ENCODE data around the gene PHLDA1.

PHLDA1 gene

GRCh38 chr12:76023069-76023690 is 8.4 kb downstream of the PHLDA1 start:
- no peak for FAIRE-seq
- DNase-seq (ENCODE audit: insufficient read length, low spot score): no peak
- no peak for TF ChIP-seq POLR2AphosphoS5 (IDR thresholded peaks at IDR 0.05; ENCODE audit: low read depth, low read length)
- no peak for TF ChIP-seq TAF1 (IDR thresholded peaks at IDR 0.05; ENCODE audit: low read depth, low read length)
- TF ChIP-seq PAX5 (IDR thresholded peaks at IDR 0.05; ENCODE audit: insufficient read depth, low read length, severe bottlenecking): no peak
- TF ChIP-seq POU2F2 (IDR thresholded peaks at IDR 0.05; ENCODE audit: low read depth, low read length): no peak
- TF ChIP-seq SPI1 (IDR thresholded peaks at IDR 0.05; ENCODE audit: low read depth, low read length): no peak
- no peak for TF ChIP-seq POLR2A (IDR thresholded peaks at IDR 0.05; ENCODE audit: low read depth, low read length)

- TF ChIP-seq TAF1 (IDR thresholded peaks at IDR 0.05; ENCODE audit: low read depth, low read length): no peak
- no peak for TF ChIP-seq POLR2AphosphoS5 (IDR thresholded peaks at IDR 0.05; ENCODE audit: low read depth, low read length)
- no peak for TF ChIP-seq POLR2A (IDR thresholded peaks at IDR 0.05; ENCODE audit: low read depth, low read length)
- TF ChIP-seq SPI1 (IDR thresholded peaks at IDR 0.05; ENCODE audit: low read depth, low read length): no peak
- no peak for TF ChIP-seq POU2F2 (IDR thresholded peaks at IDR 0.05; ENCODE audit: low read depth, low read length)
- no peak for TF ChIP-seq PAX5 (IDR thresholded peaks at IDR 0.05; ENCODE audit: insufficient read depth, low read length, severe bottlenecking)
- no peak for FAIRE-seq
- no peak for DNase-seq (ENCODE audit: insufficient read length, low spot score)
Measured at GRCh38 chr12:76022506-76022905, 9.1 kb downstream of the PHLDA1 start.

- DNase-seq (ENCODE audit: insufficient read length, low spot score) (no peak), FAIRE-seq (peak; percentile 52)
Measured at GRCh38 chr12:76020731-76021672, 10.6 kb downstream of the PHLDA1 start.

GRCh38 chr12:76020281-76020680 is 11.3 kb downstream of the PHLDA1 start:
- no peak for TF ChIP-seq POLR2AphosphoS5 (IDR thresholded peaks at IDR 0.05; ENCODE audit: low read depth, low read length)
- no peak for TF ChIP-seq PAX5 (IDR thresholded peaks at IDR 0.05; ENCODE audit: insufficient read depth, low read length, severe bottlenecking)
- TF ChIP-seq POLR2A (IDR thresholded peaks at IDR 0.05; ENCODE audit: low read depth, low read length): no peak
- TF ChIP-seq SPI1 (IDR thresholded peaks at IDR 0.05; ENCODE audit: low read depth, low read length): no peak
- no peak for TF ChIP-seq TAF1 (IDR thresholded peaks at IDR 0.05; ENCODE audit: low read depth, low read length)
- DNase-seq (ENCODE audit: insufficient read length, low spot score) (no peak), FAIRE-seq (no peak)

More at GRCh38 chr12:76020731-76021672, 10.6 kb downstream of the PHLDA1 start:
- TF ChIP-seq PAX5 (IDR thresholded peaks at IDR 0.05; ENCODE audit: insufficient read depth, low read length, severe bottlenecking): no peak
- peak; percentile 27; the same call in 1 of the 2 replicates for TF ChIP-seq SPI1 (IDR thresholded peaks at IDR 0.05; ENCODE audit: low read depth, low read length)

GRCh38 chr12:76018672-76019071 is 12.9 kb downstream of the PHLDA1 start:
- TF ChIP-seq TAF1 (IDR thresholded peaks at IDR 0.05; ENCODE audit: low read depth, low read length): no peak
- no peak for TF ChIP-seq POU2F2 (IDR thresholded peaks at IDR 0.05; ENCODE audit: low read depth, low read length)
- TF ChIP-seq POLR2AphosphoS5 (IDR thresholded peaks at IDR 0.05; ENCODE audit: low read depth, low read length): no peak
- TF ChIP-seq POLR2A (IDR thresholded peaks at IDR 0.05; ENCODE audit: low read depth, low read length): no peak
- TF ChIP-seq PAX5 (IDR thresholded peaks at IDR 0.05; ENCODE audit: insufficient read depth, low read length, severe bottlenecking): no peak
- no peak for TF ChIP-seq SPI1 (IDR thresholded peaks at IDR 0.05; ENCODE audit: low read depth, low read length)
- FAIRE-seq: no peak

GRCh38 chr12:76018111-76018510 is 13.5 kb downstream of the PHLDA1 start:
- FAIRE-seq (no peak), DNase-seq (ENCODE audit: insufficient read length, low spot score) (no peak)
- TF ChIP-seq POU2F2 (IDR thresholded peaks at IDR 0.05; ENCODE audit: low read depth, low read length): no peak
- no peak for TF ChIP-seq TAF1 (IDR thresholded peaks at IDR 0.05; ENCODE audit: low read depth, low read length)
- no peak for TF ChIP-seq PAX5 (IDR thresholded peaks at IDR 0.05; ENCODE audit: insufficient read depth, low read length, severe bottlenecking)
- TF ChIP-seq POLR2A (IDR thresholded peaks at IDR 0.05; ENCODE audit: low read depth, low read length): no peak
- no peak for TF ChIP-seq SPI1 (IDR thresholded peaks at IDR 0.05; ENCODE audit: low read depth, low read length)
- TF ChIP-seq POLR2AphosphoS5 (IDR thresholded peaks at IDR 0.05; ENCODE audit: low read depth, low read length): no peak

More at GRCh38 chr12:76018672-76019071, 12.9 kb downstream of the PHLDA1 start:
- no peak for DNase-seq (ENCODE audit: insufficient read length, low spot score)

- no peak for FAIRE-seq
- DNase-seq (ENCODE audit: insufficient read length, low spot score): no peak
- TF ChIP-seq POLR2AphosphoS5 (IDR thresholded peaks at IDR 0.05; ENCODE audit: low read depth, low read length) (no peak), POLR2A (IDR thresholded peaks at IDR 0.05; ENCODE audit: low read depth, low read length) (no peak), SPI1 (IDR thresholded peaks at IDR 0.05; ENCODE audit: low read depth, low read length) (no peak), TAF1 (IDR thresholded peaks at IDR 0.05; ENCODE audit: low read depth, low read length) (no peak), PAX5 (IDR thresholded peaks at IDR 0.05; ENCODE audit: insufficient read depth, low read length, severe bottlenecking) (no peak), POU2F2 (IDR thresholded peaks at IDR 0.05; ENCODE audit: low read depth, low read length) (no peak)
Measured at GRCh38 chr12:76014007-76014406, 17.6 kb downstream of the PHLDA1 start.

- DNase-seq (ENCODE audit: insufficient read length, low spot score) (no peak), FAIRE-seq (no peak)
- no peak for TF ChIP-seq SPI1 (IDR thresholded peaks at IDR 0.05; ENCODE audit: low read depth, low read length)
- no peak for TF ChIP-seq PAX5 (IDR thresholded peaks at IDR 0.05; ENCODE audit: insufficient read depth, low read length, severe bottlenecking)
- no peak for TF ChIP-seq POU2F2 (IDR thresholded peaks at IDR 0.05; ENCODE audit: low read depth, low read length)
- no peak for TF ChIP-seq TAF1 (IDR thresholded peaks at IDR 0.05; ENCODE audit: low read depth, low read length)
- no peak for TF ChIP-seq POLR2AphosphoS5 (IDR thresholded peaks at IDR 0.05; ENCODE audit: low read depth, low read length)
- TF ChIP-seq POLR2A (IDR thresholded peaks at IDR 0.05; ENCODE audit: low read depth, low read length): no peak
Measured at GRCh38 chr12:76013603-76014002, 18.0 kb downstream of the PHLDA1 start.

GRCh38 chr12:76012644-76013043 is 18.9 kb downstream of the PHLDA1 start:
- FAIRE-seq (no peak), DNase-seq (ENCODE audit: insufficient read length, low spot score) (no peak)
- no peak for TF ChIP-seq POLR2AphosphoS5 (IDR thresholded peaks at IDR 0.05; ENCODE audit: low read depth, low read length)
- no peak for TF ChIP-seq TAF1 (IDR thresholded peaks at IDR 0.05; ENCODE audit: low read depth, low read length)
- TF ChIP-seq POU2F2 (IDR thresholded peaks at IDR 0.05; ENCODE audit: low read depth, low read length): no peak
- TF ChIP-seq POLR2A (IDR thresholded peaks at IDR 0.05; ENCODE audit: low read depth, low read length): no peak
- TF ChIP-seq PAX5 (IDR thresholded peaks at IDR 0.05; ENCODE audit: insufficient read depth, low read length, severe bottlenecking): no peak
- no peak for TF ChIP-seq SPI1 (IDR thresholded peaks at IDR 0.05; ENCODE audit: low read depth, low read length)
